Measurements from ENCODE around the gene SIL1.
A peak's percentile ranks its signal among the peaks of the same experiment; 100 is the strongest.

SIL1 gene

GRCh38 chr5:138954257-138955012 is 243.7 kb downstream of the SIL1 start:
- no peak overlapping the region for H3K4me3 ChIP-seq (ENCODE audit: low read depth, low read length)
- no peak for DNase-seq (ENCODE audit: low read depth)

GRCh38 chr5:138953387-138954256 is 244.5 kb downstream of the SIL1 start:
- H3K4me3 ChIP-seq (ENCODE audit: low read depth, low read length), result no peak overlapping the region
- peak; percentile 18 for DNase-seq (ENCODE audit: low read depth)

- no peak overlapping the region for H3K4me3 ChIP-seq (ENCODE audit: low read depth, low read length)
- DNase-seq (ENCODE audit: low read depth), result no peak
Observed at GRCh38 chr5:138952962-138953361, 245.2 kb downstream of the SIL1 start.

GRCh38 chr5:138951986-138952735 is 246.0 kb downstream of the SIL1 start:
- no peak overlapping the region for H3K4me3 ChIP-seq (ENCODE audit: low read depth, low read length)
- no peak for DNase-seq (ENCODE audit: low read depth)

- H3K4me3 ChIP-seq (ENCODE audit: low read depth, low read length), result no peak overlapping the region
- no peak for DNase-seq (ENCODE audit: low read depth)
Observed at GRCh38 chr5:138951091-138951985, 246.8 kb downstream of the SIL1 start.

- H3K4me3 ChIP-seq (ENCODE audit: low read depth, low read length), result no peak overlapping the region
- no peak for DNase-seq (ENCODE audit: low read depth)
Observed at GRCh38 chr5:138950421-138951031, 247.6 kb downstream of the SIL1 start.

- no peak overlapping the region for H3K4me3 ChIP-seq (ENCODE audit: low read depth, low read length)
- no peak for DNase-seq (ENCODE audit: low read depth)
Observed at GRCh38 chr5:138949988-138950387, 248.2 kb downstream of the SIL1 start.

GRCh38 chr5:138949223-138949574 is 249.0 kb downstream of the SIL1 start:
- DNase-seq (ENCODE audit: low read depth), result no peak
- no peak overlapping the region for H3K4me3 ChIP-seq (ENCODE audit: low read depth, low read length)

GRCh38 chr5:138948471-138949222 is 249.5 kb downstream of the SIL1 start:
- peak; percentile 11 for DNase-seq (ENCODE audit: low read depth)
- H3K4me3 ChIP-seq (ENCODE audit: low read depth, low read length), result no peak overlapping the region

GRCh38 chr5:138947780-138948179 is 250.4 kb downstream of the SIL1 start:
- DNase-seq (ENCODE audit: low read depth), result no peak
- no peak overlapping the region for H3K4me3 ChIP-seq (ENCODE audit: low read depth, low read length)

GRCh38 chr5:138946831-138947560 is 251.2 kb downstream of the SIL1 start:
- H3K4me3 ChIP-seq (ENCODE audit: low read depth, low read length), result no peak overlapping the region
- no peak for DNase-seq (ENCODE audit: low read depth)

GRCh38 chr5:138946241-138946623 is 251.9 kb downstream of the SIL1 start:
- no peak for DNase-seq (ENCODE audit: low read depth)
- no peak overlapping the region for H3K4me3 ChIP-seq (ENCODE audit: low read depth, low read length)

- DNase-seq (ENCODE audit: low read depth), result no peak
- no peak overlapping the region for H3K4me3 ChIP-seq (ENCODE audit: low read depth, low read length)
Observed at GRCh38 chr5:138945421-138946240, 252.5 kb downstream of the SIL1 start.

GRCh38 chr5:138944527-138945322 is 253.4 kb downstream of the SIL1 start:
- no peak for DNase-seq (ENCODE audit: low read depth)
- no peak overlapping the region for H3K4me3 ChIP-seq (ENCODE audit: low read depth, low read length)

- H3K4me3 ChIP-seq (ENCODE audit: low read depth, low read length), result no peak overlapping the region
- DNase-seq (ENCODE audit: low read depth), result no peak
Observed at GRCh38 chr5:138943599-138944173, 254.5 kb downstream of the SIL1 start.

GRCh38 chr5:138942861-138943260 is 255.3 kb downstream of the SIL1 start:
- no peak overlapping the region for H3K4me3 ChIP-seq (ENCODE audit: low read depth, low read length)
- DNase-seq (ENCODE audit: low read depth), result no peak
